Neural progenitor cell (in vitro differentiated cells): ENCODE data around the gene PLS3. TPM values are rescaled to one million over a fixed set of nuclear protein-coding genes. Genes with fewer than 3 reads are reported as not detected.

Experiments
- DNase-seq: peaks from one replicate; pipeline ENCODE4 v3.0.0-alpha.2; 2016; ENCODE audit warnings: low spot score
- H2AFZ ChIP-seq: fragments of 200-600 bp; sonication (generic); replicated peaks from 2 replicates; pipeline ENCODE4 v1.6.1; 2016; ENCODE audit warnings: antibody characterized with exemption
- H3F3A ChIP-seq: fragments of 200-600 bp; sonication (generic); 2 replicates; pipeline ENCODE4 v1.6.1; 2016; ENCODE audit warnings: antibody characterized with exemption, low read depth
- H3K27ac ChIP-seq: fragments of 200-600 bp; sonication (generic); 2 replicates; pipeline ENCODE4 v1.5.1; 2016; ENCODE audit warnings: mild to moderate bottlenecking
- H3K27me3 ChIP-seq: fragments of 200-600 bp; sonication (generic); 2 replicates; pipeline ENCODE4 v1.6.1; 2016; ENCODE audit warnings: mild to moderate bottlenecking, moderate library complexity
- H3K36me3 ChIP-seq: fragments of 200-600 bp; sonication (generic); 2 replicates; pipeline ENCODE4 v1.5.1; 2016
- H3K4me1 ChIP-seq: fragments of 200-600 bp; sonication (generic); 2 replicates; pipeline ENCODE4 v1.6.1; 2016; ENCODE audit warnings: mixed run types
- H3K4me2 ChIP-seq: fragments of 200-600 bp; sonication (generic); 2 replicates; pipeline ENCODE4 v1.6.1; 2016
- H3K4me3 ChIP-seq: fragments of 200-600 bp; sonication (generic); 2 replicates; pipeline ENCODE4 v1.5.1; 2016
- H3K79me2 ChIP-seq: fragments of 200-600 bp; sonication (generic); 2 replicates; pipeline ENCODE4 v1.6.1; 2016; ENCODE audit warnings: low read depth
- H3K9ac ChIP-seq: fragments of 200-600 bp; sonication (generic); 2 replicates; pipeline ENCODE4 v1.6.1; 2016
- H3K9me3 ChIP-seq: fragments of 200-600 bp; sonication (generic); 2 replicates; pipeline ENCODE4 v1.5.1; 2016; ENCODE audit warnings: low read depth
- H4K20me1 ChIP-seq: fragments of 200-600 bp; sonication (generic); 2 replicates; pipeline ENCODE4 v1.6.1; 2016; ENCODE audit warnings: low read depth
- H3K27ac Mint-ChIP-seq: 3 replicates; pipeline ENCODE4 v1.8.0; 2021; ENCODE audit warnings: mixed read lengths
- H3K27me3 Mint-ChIP-seq: 2 replicates; pipeline ENCODE4 v1.8.0; 2022; ENCODE audit warnings: low read depth, mild to moderate bottlenecking, inconsistent platforms, moderate library complexity, mixed read lengths; ENCODE audit not compliant: insufficient read depth
- H3K36me3 Mint-ChIP-seq: 3 replicates; pipeline ENCODE4 v1.8.0; 2021; ENCODE audit warnings: mixed read lengths
- H3K4me1 Mint-ChIP-seq: 3 replicates; pipeline ENCODE4 v1.8.0; 2021; ENCODE audit warnings: mixed read lengths
- H3K4me3 Mint-ChIP-seq: 3 replicates; pipeline ENCODE4 v1.8.0; 2021; ENCODE audit warnings: mild to moderate bottlenecking, moderate library complexity, mixed read lengths
- H3K9me3 Mint-ChIP-seq: 3 replicates; pipeline ENCODE4 v1.8.0; 2020; ENCODE audit warnings: mixed read lengths
- CTCF ChIP-seq: fragments of 200-600 bp; sonication (generic); IDR thresholded peaks from 2 replicates; pipeline ENCODE4 v1.5.1; 2017; ENCODE audit warnings: antibody characterized with exemption, mild to moderate bottlenecking
- EZH2 ChIP-seq: fragments of 200-600 bp; sonication (generic); IDR thresholded peaks from 2 replicates; pipeline ENCODE4 v1.6.1; 2017; ENCODE audit warnings: antibody characterized with exemption, mild to moderate bottlenecking, moderate library complexity
- EZH2phosphoT487 ChIP-seq: fragments of 200-600 bp; sonication (generic); IDR thresholded peaks from 2 replicates; pipeline ENCODE4 v1.6.1; 2017; ENCODE audit warnings: antibody characterized with exemption
- total RNA-seq: library from RNA; depleted of rRNA; stranded (reverse); fragments of >200 nt; gene quantifications from 2 replicates; pipeline ENCODE4 v1.2.3, GENCODE V29; 2015; ENCODE audit warnings: low replicate concordance

Gene PLS3
- 138 and 222 TPM in 2 replicates for total RNA-seq

DNA sequence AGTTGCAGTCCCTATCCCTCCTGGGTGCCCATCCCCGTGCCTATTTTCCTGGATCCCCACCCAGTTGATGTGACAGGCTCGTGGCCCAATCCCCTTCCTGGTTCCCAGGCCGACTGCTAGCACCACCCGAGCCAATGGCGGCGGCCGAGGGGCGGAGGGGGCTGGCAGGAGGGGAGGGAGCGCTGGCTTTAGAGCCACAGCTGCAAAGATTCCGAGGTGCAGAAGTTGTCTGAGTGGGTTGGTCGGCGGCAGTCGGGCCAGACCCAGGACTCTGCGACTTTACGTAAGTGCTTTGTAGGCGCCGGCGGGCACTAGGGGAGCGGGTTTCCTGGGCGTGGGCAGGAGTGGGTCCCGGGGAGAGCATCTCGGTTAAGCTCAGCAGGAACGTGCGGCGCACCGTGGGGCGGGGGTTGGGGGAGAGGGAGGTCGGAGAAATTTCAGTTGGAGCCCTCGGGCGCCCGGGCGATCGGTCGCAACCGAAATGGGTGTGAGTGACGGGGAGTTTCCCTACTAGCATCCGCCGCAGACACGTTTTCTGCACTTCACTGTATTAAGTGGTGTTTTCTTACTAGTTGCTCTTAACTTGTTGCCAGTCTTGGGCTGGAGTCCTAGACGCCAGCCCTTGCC, at the start of gene PLS3:
TSS of gene PLS3 (plus strand) at position 197 of the 627 bp plus-strand sequence. CDS start 49,077 bp downstream, outside the sequence.
- Histone ChIP-seq H2AFZ (peak within 1 kb of the TSS; percentile 87), H3K4me3 (peak within 1 kb of the TSS; percentile 91), H3K27ac (peak within 1 kb of the TSS; percentile 72), H3F3A (peaks cover 15% of the 10 kb centered on the region), H3K4me1 (peaks cover 13% of the 10 kb centered on the region), H4K20me1 (peaks cover 3% of the 10 kb centered on the region), H3K36me3 (no peaks in the 10 kb centered on the region), H3K9ac (peak within 1 kb of the TSS; percentile 56), H3K79me2 (peaks cover 49% of the 10 kb centered on the region), H3K9me3 (no peaks in the 10 kb centered on the region), H3K4me2 (peak within 1 kb of the TSS; percentile 82), H3K27me3 (no peaks in the 10 kb centered on the region)
- TF ChIP-seq EZH2phosphoT487 (no peak), CTCF (no peak), EZH2 (no peak)
- peaks cover 2% of the 10 kb centered on the region for H3K27me3 Mint-ChIP-seq
- H3K4me1 Mint-ChIP-seq = peaks cover 20% of the 10 kb centered on the region
- H3K9me3 Mint-ChIP-seq = no peaks in the 10 kb centered on the region
- peak within 1 kb of the TSS; percentile 91 for H3K27ac Mint-ChIP-seq
- peak within 1 kb of the TSS; percentile 99 for H3K4me3 Mint-ChIP-seq
- peak; percentile 93 for DNase-seq
- H3K36me3 Mint-ChIP-seq = no peaks in the 10 kb centered on the region

GRCh38 chrX:115518113-115518512, 42.9 kb upstream of the PLS3 start:
- H3F3A ChIP-seq = no peaks in the 10 kb centered on the region
- H3K4me3 ChIP-seq = no peak overlapping the region
- H3K9ac ChIP-seq = no peak overlapping the region
- Mint-ChIP-seq H3K4me3 (no peak overlapping the region), H3K27ac (no peak overlapping the region), H3K36me3 (no peaks in the 10 kb centered on the region), H3K4me1 (no peaks in the 10 kb centered on the region), H3K27me3 (peaks cover 2% of the 10 kb centered on the region), H3K9me3 (no peaks in the 10 kb centered on the region)
- no peaks in the 10 kb centered on the region for H3K27me3 ChIP-seq
- no peaks in the 10 kb centered on the region for H4K20me1 ChIP-seq
- TF ChIP-seq EZH2phosphoT487 (no peak), EZH2 (no peak), CTCF (no peak)
- no peaks in the 10 kb centered on the region for H3K9me3 ChIP-seq
- H3K27ac ChIP-seq = no peak overlapping the region
- H2AFZ ChIP-seq = no peak overlapping the region
- no peak overlapping the region for H3K4me2 ChIP-seq
- H3K4me1 ChIP-seq = no peaks in the 10 kb centered on the region
- H3K36me3 ChIP-seq = no peaks in the 10 kb centered on the region
- no peak for DNase-seq
- no peaks in the 10 kb centered on the region for H3K79me2 ChIP-seq

- H2AFZ ChIP-seq = no peak overlapping the region
- Mint-ChIP-seq H3K27ac (no peak overlapping the region), H3K36me3 (no peaks in the 10 kb centered on the region), H3K4me3 (no peak overlapping the region), H3K9me3 (no peaks in the 10 kb centered on the region), H3K4me1 (no peaks in the 10 kb centered on the region), H3K27me3 (no peaks in the 10 kb centered on the region)
- no peaks in the 10 kb centered on the region for H3K79me2 ChIP-seq
- no peaks in the 10 kb centered on the region for H3K9me3 ChIP-seq
- no peak overlapping the region for H3K4me3 ChIP-seq
- no peaks in the 10 kb centered on the region for H3K4me1 ChIP-seq
- no peak for DNase-seq
- no peaks in the 10 kb centered on the region for H4K20me1 ChIP-seq
- no peak overlapping the region for H3K4me2 ChIP-seq
- H3K36me3 ChIP-seq = no peaks in the 10 kb centered on the region
- H3F3A ChIP-seq = no peaks in the 10 kb centered on the region
- no peaks in the 10 kb centered on the region for H3K27me3 ChIP-seq
- TF ChIP-seq CTCF (no peak), EZH2 (no peak), EZH2phosphoT487 (no peak)
- H3K9ac ChIP-seq = no peak overlapping the region
- no peak overlapping the region for H3K27ac ChIP-seq
These were observed 39.2 kb upstream of the PLS3 start for GRCh38 chrX:115521741-115522140.
